ENCODE measurements around the gene KIAA1549.

The KIAA1549 gene

DNA sequence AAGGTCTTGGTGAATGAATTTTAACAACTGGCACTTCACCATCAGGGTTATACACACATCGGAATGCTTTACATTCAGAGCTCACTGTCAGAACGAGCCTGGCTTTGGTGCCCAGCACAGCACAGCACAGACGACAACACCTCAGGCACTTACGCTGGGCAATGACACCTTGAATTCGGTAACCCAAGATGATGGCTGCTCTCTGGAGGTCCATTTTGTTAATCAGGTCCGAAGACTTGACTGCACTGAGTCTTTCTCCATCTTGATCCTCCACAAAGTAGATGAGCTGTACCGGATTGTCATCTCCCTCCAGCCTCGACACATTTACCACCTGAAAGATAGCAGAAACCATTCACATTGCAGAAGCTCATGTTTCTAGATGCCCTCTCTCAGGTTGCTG is 82.4 kb downstream of the KIAA1549 start:
- H3K9me3 ChIP-seq (ENCODE audit: insufficient read depth, low read length): no peaks in the 10 kb centered on the region
- TF ChIP-seq EZH2phosphoT487 (conservative IDR thresholded peaks at IDR 0.05; ENCODE audit: low read length): no peak
- TF ChIP-seq, protein P1, sequence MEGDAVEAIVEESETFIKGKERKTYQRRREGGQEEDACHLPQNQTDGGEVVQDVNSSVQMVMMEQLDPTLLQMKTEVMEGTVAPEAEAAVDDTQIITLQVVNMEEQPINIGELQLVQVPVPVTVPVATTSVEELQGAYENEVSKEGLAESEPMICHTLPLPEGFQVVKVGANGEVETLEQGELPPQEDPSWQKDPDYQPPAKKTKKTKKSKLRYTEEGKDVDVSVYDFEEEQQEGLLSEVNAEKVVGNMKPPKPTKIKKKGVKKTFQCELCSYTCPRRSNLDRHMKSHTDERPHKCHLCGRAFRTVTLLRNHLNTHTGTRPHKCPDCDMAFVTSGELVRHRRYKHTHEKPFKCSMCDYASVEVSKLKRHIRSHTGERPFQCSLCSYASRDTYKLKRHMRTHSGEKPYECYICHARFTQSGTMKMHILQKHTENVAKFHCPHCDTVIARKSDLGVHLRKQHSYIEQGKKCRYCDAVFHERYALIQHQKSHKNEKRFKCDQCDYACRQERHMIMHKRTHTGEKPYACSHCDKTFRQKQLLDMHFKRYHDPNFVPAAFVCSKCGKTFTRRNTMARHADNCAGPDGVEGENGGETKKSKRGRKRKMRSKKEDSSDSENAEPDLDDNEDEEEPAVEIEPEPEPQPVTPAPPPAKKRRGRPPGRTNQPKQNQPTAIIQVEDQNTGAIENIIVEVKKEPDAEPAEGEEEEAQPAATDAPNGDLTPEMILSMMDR (IDR thresholded peaks at IDR 0.05; ENCODE audit: insufficient read depth, low read length, poor library complexity, severe bottlenecking): no peak
- no peak overlapping the region for H3K9ac ChIP-seq (ENCODE audit: low read length)
- no peaks in the 10 kb centered on the region for H3K36me3 ChIP-seq (ENCODE audit: low read length)
- no peaks in the 10 kb centered on the region for H4K20me1 ChIP-seq (ENCODE audit: low read depth, low read length)
- no peaks in the 10 kb centered on the region for H3F3A ChIP-seq (ENCODE audit: insufficient read depth)
- H3K27me3 ChIP-seq (ENCODE audit: low read length): no peaks in the 10 kb centered on the region
- H3K4me3 ChIP-seq (ENCODE audit: insufficient read depth, low read length, poor library complexity, severe bottlenecking): no peak overlapping the region
- no peaks in the 10 kb centered on the region for H3K9me2 ChIP-seq (replicated peaks; ENCODE audit: insufficient read depth, low read length)
- no peak overlapping the region for H3K4me2 ChIP-seq (ENCODE audit: low read depth, low read length, poor library complexity, severe bottlenecking)
- no peak overlapping the region for H3K27ac ChIP-seq (ENCODE audit: low read depth, low read length)
- H3K79me2 ChIP-seq (ENCODE audit: insufficient read depth, low read length): no peaks in the 10 kb centered on the region
- H2AFZ ChIP-seq (ENCODE audit: low read depth, low read length, severe bottlenecking): no peak overlapping the region

DNA sequence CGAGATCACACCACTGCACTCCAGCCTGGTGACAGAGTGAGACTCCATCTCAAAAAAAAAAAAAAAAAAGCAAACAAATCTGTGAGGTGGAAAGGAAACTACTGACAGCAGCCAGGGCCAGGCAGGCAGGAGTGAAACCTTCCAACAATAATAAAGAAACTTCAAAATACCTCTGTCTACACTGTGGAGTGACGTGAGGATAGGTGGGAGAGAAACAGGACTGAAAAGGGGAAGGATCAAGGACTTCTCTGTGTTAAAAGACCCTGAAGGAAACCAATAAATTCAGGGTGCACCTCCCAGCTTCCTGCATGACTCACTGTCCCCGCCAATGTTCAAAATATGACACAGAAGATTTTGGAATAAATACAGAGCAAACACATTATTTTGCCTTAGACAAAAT is 82.9 kb downstream of the KIAA1549 start:
- no peak for TF ChIP-seq EZH2phosphoT487 (conservative IDR thresholded peaks at IDR 0.05; ENCODE audit: low read length)
- TF ChIP-seq, protein P1 (IDR thresholded peaks at IDR 0.05; ENCODE audit: insufficient read depth, low read length, poor library complexity, severe bottlenecking): no peak
- Histone ChIP-seq H3K79me2 (ENCODE audit: insufficient read depth, low read length) (no peaks in the 10 kb centered on the region), H4K20me1 (ENCODE audit: low read depth, low read length) (no peaks in the 10 kb centered on the region), H3K27ac (ENCODE audit: low read depth, low read length) (no peak overlapping the region), H3K36me3 (ENCODE audit: low read length) (no peaks in the 10 kb centered on the region), H3K9ac (ENCODE audit: low read length) (no peak overlapping the region), H3K4me2 (ENCODE audit: low read depth, low read length, poor library complexity, severe bottlenecking) (no peak overlapping the region), H2AFZ (ENCODE audit: low read depth, low read length, severe bottlenecking) (no peak overlapping the region), H3K9me2 (replicated peaks; ENCODE audit: insufficient read depth, low read length) (no peaks in the 10 kb centered on the region), H3K27me3 (ENCODE audit: low read length) (no peaks in the 10 kb centered on the region), H3K4me3 (ENCODE audit: insufficient read depth, low read length, poor library complexity, severe bottlenecking) (no peak overlapping the region), H3K9me3 (ENCODE audit: insufficient read depth, low read length) (no peaks in the 10 kb centered on the region), H3F3A (ENCODE audit: insufficient read depth) (no peaks in the 10 kb centered on the region)

DNA sequence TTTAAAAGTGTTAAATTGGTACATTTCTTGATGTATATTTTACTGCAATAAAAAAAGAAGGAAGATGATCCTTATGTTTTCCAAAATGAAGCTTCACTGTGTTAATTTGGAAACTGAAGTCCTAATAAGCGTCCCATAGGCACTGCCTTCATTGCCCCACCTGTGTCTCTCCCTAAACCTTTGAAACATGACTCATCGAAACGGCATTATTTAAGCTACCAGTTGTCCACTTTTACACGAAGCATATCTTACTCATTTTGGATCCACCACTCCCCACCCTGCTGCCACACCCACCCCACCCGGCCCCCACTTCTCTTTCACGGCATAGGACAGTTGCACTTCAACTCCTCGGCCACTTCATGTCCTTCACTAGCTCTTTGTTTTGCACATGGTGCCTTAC is 85.5 kb downstream of the KIAA1549 start:
- Histone ChIP-seq H3K27ac (ENCODE audit: low read depth, low read length) (no peak overlapping the region), H3K27me3 (ENCODE audit: low read length) (no peaks in the 10 kb centered on the region), H3K36me3 (ENCODE audit: low read length) (no peaks in the 10 kb centered on the region), H2AFZ (ENCODE audit: low read depth, low read length, severe bottlenecking) (no peak overlapping the region), H4K20me1 (ENCODE audit: low read depth, low read length) (no peaks in the 10 kb centered on the region), H3F3A (ENCODE audit: insufficient read depth) (no peaks in the 10 kb centered on the region), H3K9ac (ENCODE audit: low read length) (no peak overlapping the region), H3K9me3 (ENCODE audit: insufficient read depth, low read length) (no peaks in the 10 kb centered on the region), H3K9me2 (replicated peaks; ENCODE audit: insufficient read depth, low read length) (no peaks in the 10 kb centered on the region), H3K4me3 (ENCODE audit: insufficient read depth, low read length, poor library complexity, severe bottlenecking) (no peak overlapping the region), H3K4me2 (ENCODE audit: low read depth, low read length, poor library complexity, severe bottlenecking) (no peak overlapping the region), H3K79me2 (ENCODE audit: insufficient read depth, low read length) (no peaks in the 10 kb centered on the region)
- no peak for TF ChIP-seq EZH2phosphoT487 (conservative IDR thresholded peaks at IDR 0.05; ENCODE audit: low read length)
- TF ChIP-seq, protein P1 (IDR thresholded peaks at IDR 0.05; ENCODE audit: insufficient read depth, low read length, poor library complexity, severe bottlenecking): no peak
